Endothelial cell (in vitro differentiated cells): ENCODE data around the gene TAOK3. TPM values are rescaled to one million over a fixed set of nuclear protein-coding genes. Genes with fewer than 3 reads are reported as not detected.

Experiments used
- DNase-seq: peaks from one replicate; pipeline ENCODE4 v3.0.0; 2021; ENCODE audit warnings: low spot score
- H3K27ac Mint-ChIP-seq: one replicate; pipeline ENCODE4 v1.8.0; 2021; ENCODE audit warnings: mixed read lengths, inconsistent platforms; ENCODE audit not compliant: unreplicated experiment
- H3K27me3 Mint-ChIP-seq: one replicate; pipeline ENCODE4 v1.8.0; 2021; ENCODE audit warnings: mild to moderate bottlenecking, moderate library complexity, mixed read lengths, inconsistent platforms; ENCODE audit not compliant: unreplicated experiment
- H3K36me3 Mint-ChIP-seq: one replicate; pipeline ENCODE4 v1.8.0; 2021; ENCODE audit warnings: mild to moderate bottlenecking, low read depth, mixed read lengths, inconsistent platforms; ENCODE audit not compliant: unreplicated experiment
- H3K4me1 Mint-ChIP-seq: one replicate; pipeline ENCODE4 v1.8.0; 2021; ENCODE audit warnings: mild to moderate bottlenecking, mixed read lengths, inconsistent platforms; ENCODE audit not compliant: unreplicated experiment
- H3K4me3 Mint-ChIP-seq: one replicate; pipeline ENCODE4 v1.8.0; 2021; ENCODE audit warnings: mild to moderate bottlenecking, mixed read lengths, inconsistent platforms; ENCODE audit not compliant: unreplicated experiment
- H3K9me3 Mint-ChIP-seq: one replicate; pipeline ENCODE4 v1.8.0; 2021; ENCODE audit warnings: mixed read lengths, inconsistent platforms; ENCODE audit not compliant: unreplicated experiment
- total RNA-seq: library from RNA; stranded (reverse); fragmentation: NEBNext Ultra II Directional; extraction: Animal tissue kit (Norgen Biotek cat#: 25700); gene quantifications from one replicate; pipeline ENCODE4 v1.2.1, GENCODE V29; 2021; ENCODE audit not compliant: unreplicated experiment
- TF ChIP-seq, protein P1 (sequence below): fragments of 200-600 bp; sonication (generic); IDR thresholded peaks from one replicate; pipeline ENCODE4 v1.5.0; 2021; ENCODE audit warnings: antibody characterized with exemption; ENCODE audit not compliant: unreplicated experiment

The TAOK3 gene
- total RNA-seq, 1 donor from 2014 or later: 16.5 TPM

- Mint-ChIP-seq H3K36me3 (no peaks in the 10 kb centered on the region), H3K27me3 (no peaks in the 10 kb centered on the region), H3K4me3 (no peak overlapping the region), H3K9me3 (no peaks in the 10 kb centered on the region), H3K27ac (no peak overlapping the region), H3K4me1 (peaks cover 19% of the 10 kb centered on the region)
- DNase-seq: no peak
- TF ChIP-seq, protein P1, sequence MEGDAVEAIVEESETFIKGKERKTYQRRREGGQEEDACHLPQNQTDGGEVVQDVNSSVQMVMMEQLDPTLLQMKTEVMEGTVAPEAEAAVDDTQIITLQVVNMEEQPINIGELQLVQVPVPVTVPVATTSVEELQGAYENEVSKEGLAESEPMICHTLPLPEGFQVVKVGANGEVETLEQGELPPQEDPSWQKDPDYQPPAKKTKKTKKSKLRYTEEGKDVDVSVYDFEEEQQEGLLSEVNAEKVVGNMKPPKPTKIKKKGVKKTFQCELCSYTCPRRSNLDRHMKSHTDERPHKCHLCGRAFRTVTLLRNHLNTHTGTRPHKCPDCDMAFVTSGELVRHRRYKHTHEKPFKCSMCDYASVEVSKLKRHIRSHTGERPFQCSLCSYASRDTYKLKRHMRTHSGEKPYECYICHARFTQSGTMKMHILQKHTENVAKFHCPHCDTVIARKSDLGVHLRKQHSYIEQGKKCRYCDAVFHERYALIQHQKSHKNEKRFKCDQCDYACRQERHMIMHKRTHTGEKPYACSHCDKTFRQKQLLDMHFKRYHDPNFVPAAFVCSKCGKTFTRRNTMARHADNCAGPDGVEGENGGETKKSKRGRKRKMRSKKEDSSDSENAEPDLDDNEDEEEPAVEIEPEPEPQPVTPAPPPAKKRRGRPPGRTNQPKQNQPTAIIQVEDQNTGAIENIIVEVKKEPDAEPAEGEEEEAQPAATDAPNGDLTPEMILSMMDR: no peak
These were observed 27.9 kb downstream of the TAOK3 start for GRCh38 chr12:118344829-118345228.

- Mint-ChIP-seq H3K27ac (no peak overlapping the region), H3K9me3 (no peaks in the 10 kb centered on the region), H3K4me1 (peaks cover 13% of the 10 kb centered on the region), H3K27me3 (no peaks in the 10 kb centered on the region), H3K4me3 (no peak overlapping the region), H3K36me3 (no peaks in the 10 kb centered on the region)
- DNase-seq: no peak
- TF ChIP-seq, protein P1: no peak
These were observed 30.6 kb downstream of the TAOK3 start for GRCh38 chr12:118342090-118342489.

DNA sequence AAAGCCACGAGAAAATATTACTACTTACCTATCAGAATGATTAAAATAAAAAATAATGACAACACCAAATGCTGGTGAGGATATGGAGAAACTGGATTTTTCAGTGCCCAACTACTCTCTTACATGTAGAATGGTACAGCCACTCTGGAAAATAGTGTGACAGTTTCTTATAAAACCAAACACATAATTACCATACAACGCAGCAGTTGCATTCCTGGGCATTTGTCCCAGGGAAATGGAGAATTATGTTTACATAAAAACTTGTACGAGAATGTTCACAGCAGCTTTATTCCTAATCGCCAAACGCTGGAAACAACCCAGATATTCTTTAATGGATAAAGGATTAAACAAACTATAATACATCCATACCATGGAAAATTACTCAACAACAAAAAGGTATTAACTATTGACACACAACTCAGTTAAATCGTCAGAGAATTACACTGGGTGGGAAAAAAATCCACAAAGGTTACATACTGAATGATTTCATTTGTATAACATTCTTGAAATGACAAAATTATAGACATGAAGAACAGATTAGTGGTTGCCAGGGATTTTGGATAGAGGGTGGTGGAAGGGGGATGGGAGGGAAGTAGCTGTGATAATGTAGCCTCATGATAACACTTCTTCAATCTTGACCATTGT, 35.4 kb downstream of the TAOK3 start:
- Mint-ChIP-seq H3K27ac (no peak overlapping the region), H3K9me3 (no peaks in the 10 kb centered on the region), H3K36me3 (no peaks in the 10 kb centered on the region), H3K4me1 (peaks cover 3% of the 10 kb centered on the region), H3K4me3 (no peak overlapping the region), H3K27me3 (no peaks in the 10 kb centered on the region)
- TF ChIP-seq, protein P1: no peak
- DNase-seq: no peak

- H3K27ac Mint-ChIP-seq: no peak overlapping the region
- no peaks in the 10 kb centered on the region for H3K36me3 Mint-ChIP-seq
- H3K4me3 Mint-ChIP-seq: no peak overlapping the region
- no peak for DNase-seq
- H3K27me3 Mint-ChIP-seq: no peaks in the 10 kb centered on the region
- H3K9me3 Mint-ChIP-seq: no peaks in the 10 kb centered on the region
- peaks cover 3% of the 10 kb centered on the region for H3K4me1 Mint-ChIP-seq
- TF ChIP-seq, protein P1: no peak
These were observed 36.6 kb downstream of the TAOK3 start for GRCh38 chr12:118336123-118336522.

DNA sequence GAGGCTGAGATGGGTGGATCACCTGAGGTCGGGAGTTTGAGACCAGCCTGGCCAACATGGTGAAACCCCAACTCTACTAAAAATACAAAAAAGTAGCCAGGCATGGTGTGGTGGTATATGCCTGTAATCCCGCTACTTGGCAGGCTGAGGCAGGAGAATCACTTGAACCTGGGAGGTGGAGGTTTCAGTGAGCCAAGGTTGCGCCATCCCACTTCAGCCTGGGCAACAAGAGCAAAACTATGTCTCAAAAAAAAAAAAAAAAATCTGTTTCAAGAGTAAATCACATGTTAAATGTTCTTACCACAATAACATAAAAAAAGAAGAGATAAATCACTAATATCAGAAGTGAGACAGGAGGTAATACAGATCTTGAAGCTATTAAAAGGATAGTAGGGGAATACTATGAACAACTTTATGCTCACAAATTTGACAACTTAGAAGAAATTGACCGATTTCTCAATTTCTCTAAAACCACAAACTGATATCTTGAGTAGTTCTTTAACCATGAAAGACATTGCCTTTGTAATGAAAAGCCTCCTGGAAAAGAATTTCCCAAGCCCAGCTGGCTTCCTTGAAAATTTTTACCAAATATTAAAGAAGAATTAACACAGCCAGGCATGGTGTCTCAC, 37.7 kb downstream of the TAOK3 start:
- TF ChIP-seq, protein P1: no peak
- Mint-ChIP-seq H3K36me3 (no peaks in the 10 kb centered on the region), H3K9me3 (no peaks in the 10 kb centered on the region), H3K4me3 (no peak overlapping the region), H3K27ac (no peak overlapping the region), H3K27me3 (no peaks in the 10 kb centered on the region), H3K4me1 (peaks cover 10% of the 10 kb centered on the region)
- no peak for DNase-seq
